HUDEP-2 (cell line): ENCODE data around the gene TAF6.
"Not testable (repeated sequence)": the region's sequence is repeated elsewhere in the genome, so short reads cannot be mapped to it uniquely, and the experiment has no call there.

Experiments
- DNase-seq, 76 experiments: peaks; one replicate each; lab custom pipeline; 2025; ENCODE audit not compliant: unreplicated experiment in 76 of 76; lab: John Stamatoyannopoulos, UW

The TAF6 gene

GRCh38 chr7:100152937-100153666 is 33.9 kb upstream of the TAF6 start:
- no peak for DNase-seq

GRCh38 chr7:100152404-100152803 is 33.2 kb upstream of the TAF6 start:
- peak in 1 of 76 experiments; percentile 14 for DNase-seq

GRCh38 chr7:100148559-100149328 is 29.6 kb upstream of the TAF6 start, which contains the start of gene LAMTOR4:
Gene LAMTOR4, plus strand, starts transcription at chr7:100148918. Its CDS starts 55 bp downstream, at chr7:100148973.
- peak in 75 of 76 experiments; percentile 57 to 99 (median 97) for DNase-seq

GRCh38 chr7:100148225-100148558 is 29.0 kb upstream of the TAF6 start:
- no peak for DNase-seq

GRCh38 chr7:100147278-100147677 is 28.1 kb upstream of the TAF6 start:
- DNase-seq, result no peak

- DNase-seq, result peak in 23 of 76 experiments; percentile 17 to 71 (median 39)
Measured at GRCh38 chr7:100146350-100146749, 27.2 kb upstream of the TAF6 start.

GRCh38 chr7:100142461-100142860 is 23.3 kb upstream of the TAF6 start:
- DNase-seq, result no peak

- DNase-seq, result no peak
Measured at GRCh38 chr7:100141555-100141949, 22.4 kb upstream of the TAF6 start.

- no peak for DNase-seq
Measured at GRCh38 chr7:100137851-100138760, 18.9 kb upstream of the TAF6 start.

- peak in 57 of 76 experiments; percentile 7 to 68 (median 41) for DNase-seq
Measured at GRCh38 chr7:100132697-100133151, 13.6 kb upstream of the TAF6 start.

- no peak for DNase-seq
Measured at GRCh38 chr7:100132126-100132525, 13.0 kb upstream of the TAF6 start.

GRCh38 chr7:100130608-100131453 is 11.7 kb upstream of the TAF6 start:
- peak in 59 of 76 experiments; percentile 12 to 85 (median 55) for DNase-seq

- DNase-seq, result not testable (repeated sequence)
Measured at GRCh38 chr7:100130220-100130607, 11.1 kb upstream of the TAF6 start.

- no peak for DNase-seq
Measured at GRCh38 chr7:100128637-100128963, 9.4 kb upstream of the TAF6 start.

GRCh38 chr7:100127866-100128636 is 8.9 kb upstream of the TAF6 start:
- DNase-seq, result peak in 25 of 76 experiments; percentile 4 to 52 (median 21)

- DNase-seq, result peak in 74 of 76 experiments; percentile 33 to 93 (median 82)
Measured at GRCh38 chr7:100126931-100127865, 8.0 kb upstream of the TAF6 start, which contains the start of gene MBLAC1. Gene MBLAC1, plus strand, starts transcription at chr7:100126967. Its CDS starts 429 bp downstream, at chr7:100127396.

GRCh38 chr7:100126239-100126930 is 7.2 kb upstream of the TAF6 start:
- DNase-seq, result peak in 12 of 76 experiments; percentile 42 to 69 (median 56)
